GM06990 (cell line): ENCODE data around the gene MED27.

Source experiments
- DNase-seq: peaks from one replicate; pipeline ENCODE4 v3.0.0-alpha.2; 2011; ENCODE audit not compliant: insufficient read length; ENCODE audit errors: extremely low read depth
- H3K27me3 ChIP-seq: replicated peaks from 2 replicates; pipeline ENCODE4 v1.6.0; 2011; ENCODE audit warnings: low read length; ENCODE audit not compliant: control insufficient read depth, insufficient read depth
- H3K36me3 ChIP-seq: 2 replicates; pipeline ENCODE4 v1.5.1; 2011; ENCODE audit warnings: low read length; ENCODE audit not compliant: control insufficient read depth, insufficient read depth
- H3K4me3 ChIP-seq: replicated peaks from 2 replicates; pipeline ENCODE4 v1.5.1; 2011; ENCODE audit warnings: low read depth, mild to moderate bottlenecking, control low read depth, low read length
- TF ChIP-seq, protein P1 (sequence below): IDR thresholded peaks from 2 replicates; pipeline ENCODE4 v1.5.1; 2011; ENCODE audit warnings: low read length, control low read depth, mild to moderate bottlenecking, inconsistent platforms; ENCODE audit not compliant: insufficient read depth, poor library complexity, severe bottlenecking

The MED27 gene

DNA sequence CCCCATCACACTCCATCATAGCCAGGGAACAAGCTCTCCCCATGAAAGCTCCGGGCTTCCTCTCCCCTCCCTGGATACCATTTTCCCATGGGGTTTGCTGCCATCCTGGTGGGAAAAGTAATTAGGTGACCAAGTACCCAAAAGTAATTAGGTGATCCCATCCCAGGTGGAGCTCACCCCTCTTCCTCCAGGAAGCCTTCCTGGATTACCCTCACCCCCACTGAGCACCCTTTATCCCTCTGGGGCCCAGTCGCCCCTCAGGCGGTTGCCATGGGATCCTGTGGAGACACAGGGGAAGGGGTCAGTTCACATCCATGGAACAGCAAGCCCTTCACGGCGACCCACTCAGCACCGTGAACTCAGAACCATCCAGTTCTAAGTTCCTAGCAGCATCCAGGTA is 265.0 kb downstream of the MED27 start:
- Histone ChIP-seq H3K27me3 (peaks cover 4% of the 10 kb centered on the region; the same call in 1 of the 2 replicates), H3K36me3 (no peaks in the 10 kb centered on the region), H3K4me3 (no peak overlapping the region)
- DNase-seq, result no peak
- TF ChIP-seq, protein P1, sequence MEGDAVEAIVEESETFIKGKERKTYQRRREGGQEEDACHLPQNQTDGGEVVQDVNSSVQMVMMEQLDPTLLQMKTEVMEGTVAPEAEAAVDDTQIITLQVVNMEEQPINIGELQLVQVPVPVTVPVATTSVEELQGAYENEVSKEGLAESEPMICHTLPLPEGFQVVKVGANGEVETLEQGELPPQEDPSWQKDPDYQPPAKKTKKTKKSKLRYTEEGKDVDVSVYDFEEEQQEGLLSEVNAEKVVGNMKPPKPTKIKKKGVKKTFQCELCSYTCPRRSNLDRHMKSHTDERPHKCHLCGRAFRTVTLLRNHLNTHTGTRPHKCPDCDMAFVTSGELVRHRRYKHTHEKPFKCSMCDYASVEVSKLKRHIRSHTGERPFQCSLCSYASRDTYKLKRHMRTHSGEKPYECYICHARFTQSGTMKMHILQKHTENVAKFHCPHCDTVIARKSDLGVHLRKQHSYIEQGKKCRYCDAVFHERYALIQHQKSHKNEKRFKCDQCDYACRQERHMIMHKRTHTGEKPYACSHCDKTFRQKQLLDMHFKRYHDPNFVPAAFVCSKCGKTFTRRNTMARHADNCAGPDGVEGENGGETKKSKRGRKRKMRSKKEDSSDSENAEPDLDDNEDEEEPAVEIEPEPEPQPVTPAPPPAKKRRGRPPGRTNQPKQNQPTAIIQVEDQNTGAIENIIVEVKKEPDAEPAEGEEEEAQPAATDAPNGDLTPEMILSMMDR, result no peak

DNA sequence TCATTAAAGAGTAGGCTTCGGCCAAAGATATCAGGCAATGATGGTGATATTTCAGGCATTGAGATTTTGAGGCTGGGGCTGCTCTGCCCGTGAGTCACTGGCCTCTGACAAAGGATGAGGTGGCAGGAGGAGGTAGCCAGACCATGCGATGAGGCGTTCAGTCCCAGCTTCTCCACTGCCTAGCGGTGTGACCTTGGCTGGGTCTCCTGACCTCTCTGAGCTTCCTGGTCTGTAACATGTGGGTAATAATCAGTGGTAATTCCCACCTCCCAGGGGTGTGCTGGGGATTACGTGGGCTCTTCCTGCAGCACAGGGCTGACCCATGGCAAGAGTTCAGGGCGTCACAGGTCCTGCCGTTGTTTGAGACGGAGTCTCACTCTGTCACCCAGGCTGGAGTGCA is 266.6 kb downstream of the MED27 start:
- TF ChIP-seq, protein P1, result no peak

DNA sequence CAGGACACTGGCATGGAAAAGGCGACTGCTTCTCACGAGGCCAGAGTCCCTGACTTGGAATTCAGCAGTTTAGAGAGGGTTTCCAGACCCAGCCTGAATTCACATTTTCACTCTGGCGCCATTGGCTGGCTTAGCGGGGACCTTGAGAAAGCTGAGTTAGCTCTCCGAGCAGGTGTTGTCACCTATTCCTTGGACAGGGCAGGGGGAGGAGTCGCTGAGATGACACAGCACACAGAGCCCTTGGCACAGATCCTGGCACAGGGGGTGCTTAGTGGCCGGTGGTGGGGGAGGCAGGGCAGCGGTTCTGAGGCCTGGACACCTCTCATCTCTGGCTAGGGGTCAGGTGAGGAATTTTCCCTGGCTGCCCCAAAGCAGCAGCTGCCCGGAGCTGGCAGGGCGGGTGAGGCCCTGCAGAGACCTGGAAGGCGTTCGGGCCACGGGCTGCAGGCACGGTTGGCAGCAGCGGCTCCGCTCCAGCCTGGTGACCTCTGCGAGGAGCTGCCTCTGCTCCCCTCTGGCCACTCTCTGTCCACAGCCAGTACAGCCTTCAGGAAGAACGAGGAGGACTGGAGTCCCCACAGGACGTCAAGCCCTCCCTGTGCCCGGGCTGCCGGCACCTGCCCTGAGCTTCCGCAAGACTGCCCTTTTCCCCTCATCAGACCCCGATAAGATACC is 267.4 kb downstream of the MED27 start:
- no peaks in the 10 kb centered on the region for H3K36me3 ChIP-seq
- H3K27me3 ChIP-seq, result peaks cover 4% of the 10 kb centered on the region; the same call in 1 of the 2 replicates
- H3K4me3 ChIP-seq, result no peak overlapping the region
- TF ChIP-seq, protein P1, result no peak
- DNase-seq, result no peak

More for the DNA sequence above, 266.6 kb downstream of the MED27 start:
- DNase-seq, result no peak
- no peaks in the 10 kb centered on the region for H3K36me3 ChIP-seq
- peaks cover 4% of the 10 kb centered on the region; the same call in 1 of the 2 replicates for H3K27me3 ChIP-seq
- no peak overlapping the region for H3K4me3 ChIP-seq

DNA sequence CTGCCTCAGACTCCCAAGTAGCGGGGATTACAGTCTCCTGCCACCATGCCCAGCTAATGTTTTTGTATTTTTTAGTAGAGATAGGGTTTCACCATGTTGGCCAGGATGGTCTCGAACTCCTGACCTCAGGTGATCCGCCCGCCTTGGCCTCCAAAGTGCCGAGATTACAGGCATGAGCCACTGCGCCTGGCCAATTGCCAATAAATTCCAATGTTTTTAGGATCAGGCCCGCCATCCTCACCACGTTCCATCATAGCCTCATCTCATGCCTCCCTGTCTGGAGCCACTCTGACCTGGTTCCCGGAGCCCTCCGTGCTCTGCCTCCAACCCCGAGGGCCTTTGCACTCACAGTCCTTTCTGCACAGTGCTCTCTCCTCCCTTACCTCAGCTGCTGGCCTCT is 268.3 kb downstream of the MED27 start:
- H3K27me3 ChIP-seq, result peaks cover 4% of the 10 kb centered on the region; the same call in 1 of the 2 replicates
- no peak for DNase-seq
- H3K4me3 ChIP-seq, result no peak overlapping the region
- no peaks in the 10 kb centered on the region for H3K36me3 ChIP-seq
- TF ChIP-seq, protein P1, result no peak

DNA sequence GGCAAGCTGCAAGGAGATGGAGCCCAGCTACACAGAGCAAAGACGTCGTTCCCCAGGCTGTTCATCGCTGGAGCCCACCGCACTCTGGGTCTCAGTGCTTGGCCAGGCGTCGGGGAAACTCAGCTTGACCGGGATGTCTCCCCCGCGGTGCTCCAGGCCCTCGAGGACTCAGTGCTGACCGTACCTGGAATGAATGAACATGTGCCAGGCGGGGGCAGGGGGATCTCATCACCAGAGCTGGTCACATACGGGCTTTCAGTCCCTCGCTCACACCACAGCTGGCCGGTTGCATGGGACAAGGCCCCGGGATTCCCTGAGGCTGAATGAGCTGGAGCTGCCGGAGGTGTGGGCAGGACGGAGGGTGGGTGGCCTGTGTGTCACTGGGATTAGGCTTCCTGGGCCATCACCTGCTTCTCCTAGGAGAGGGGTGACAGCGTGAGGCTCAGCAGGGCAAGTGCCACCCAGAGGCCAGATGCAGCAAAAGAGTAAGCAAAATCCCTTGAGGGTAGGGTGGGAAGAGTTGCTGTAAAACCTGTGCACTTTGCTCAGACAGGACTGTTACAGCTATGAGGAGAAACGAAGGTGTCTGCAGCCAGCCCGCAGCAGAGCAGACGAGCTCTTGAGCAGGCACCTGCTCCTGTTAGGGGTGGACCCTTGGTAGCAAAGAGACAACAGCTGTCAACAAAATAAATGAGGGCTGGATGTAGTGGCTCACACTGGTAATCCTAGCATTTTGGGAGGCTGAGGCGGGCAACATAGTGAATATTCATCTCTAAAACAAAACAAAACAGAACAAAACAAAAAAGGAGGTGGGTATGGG is 269.1 kb downstream of the MED27 start:
- DNase-seq, result no peak

More for the DNA sequence above, 269.1 kb downstream of the MED27 start:
- Histone ChIP-seq H3K4me3 (no peak overlapping the region), H3K27me3 (peaks cover 3% of the 10 kb centered on the region; the same call in 1 of the 2 replicates), H3K36me3 (no peaks in the 10 kb centered on the region)
- TF ChIP-seq, protein P1, result no peak
